Daoy (cell line): Measurements from ENCODE around the gene GTF3C2. TPM values are rescaled to one million over a fixed set of nuclear protein-coding genes. Genes with fewer than 3 reads are reported as not detected.
"Not testable (repeated sequence)": the region's sequence is repeated elsewhere in the genome, so short reads cannot be mapped to it uniquely, and the experiment has no call there.

Experiments used
- DNase-seq: peaks from one replicate; pipeline ENCODE4 v3.0.0-alpha.2; 2015; ENCODE audit warnings: low read depth
- total RNA-seq: library from RNA; depleted of rRNA; stranded (reverse); fragments of >200 nt; shearing (Covaris generic); gene quantifications from 2 replicates; pipeline ENCODE4 v1.2.3, GENCODE V29; 2014

GTF3C2 gene
- total RNA-seq, 1 experiment from 2014 or later = 49.1 TPM

- peak; percentile 97 for DNase-seq
These were observed 33.6 kb downstream of the GTF3C2 start, which contains the start of gene MPV17 for GRCh38 chr2:27322766-27323595. TSS of gene MPV17 (minus strand) at chr2:27323097. CDS start at chr2:27322517, 580 bp downstream.

DNA sequence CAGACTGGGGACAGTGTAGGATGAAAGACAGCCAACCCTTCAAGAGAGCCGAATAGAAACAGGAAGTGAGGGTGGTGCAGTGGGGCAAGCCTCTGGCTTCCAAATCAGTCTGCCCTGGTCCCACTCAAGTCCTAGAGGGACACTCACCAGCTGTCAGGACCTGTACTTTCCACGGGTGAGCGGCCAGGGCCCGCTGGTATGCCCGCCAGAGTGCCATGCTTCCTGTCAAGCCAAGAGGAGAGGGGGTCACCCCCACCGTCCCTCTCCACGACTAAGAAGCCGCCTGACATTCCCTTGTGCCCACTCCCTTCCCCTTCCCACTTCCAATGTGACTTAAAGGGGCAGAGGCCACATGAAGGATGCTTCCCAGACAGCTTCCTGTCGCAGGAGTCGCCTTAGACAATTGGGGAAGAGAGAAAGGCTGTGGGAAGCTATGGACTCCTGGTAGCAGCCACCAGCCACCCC is 34.2 kb downstream of the GTF3C2 start:
- DNase-seq = peak; percentile 28

- DNase-seq = peak; percentile 99
These were observed 35.5 kb downstream of the GTF3C2 start for GRCh38 chr2:27320958-27321543.

GRCh38 chr2:27319839-27320238 is 36.7 kb downstream of the GTF3C2 start:
- DNase-seq = not testable (repeated sequence)

DNA sequence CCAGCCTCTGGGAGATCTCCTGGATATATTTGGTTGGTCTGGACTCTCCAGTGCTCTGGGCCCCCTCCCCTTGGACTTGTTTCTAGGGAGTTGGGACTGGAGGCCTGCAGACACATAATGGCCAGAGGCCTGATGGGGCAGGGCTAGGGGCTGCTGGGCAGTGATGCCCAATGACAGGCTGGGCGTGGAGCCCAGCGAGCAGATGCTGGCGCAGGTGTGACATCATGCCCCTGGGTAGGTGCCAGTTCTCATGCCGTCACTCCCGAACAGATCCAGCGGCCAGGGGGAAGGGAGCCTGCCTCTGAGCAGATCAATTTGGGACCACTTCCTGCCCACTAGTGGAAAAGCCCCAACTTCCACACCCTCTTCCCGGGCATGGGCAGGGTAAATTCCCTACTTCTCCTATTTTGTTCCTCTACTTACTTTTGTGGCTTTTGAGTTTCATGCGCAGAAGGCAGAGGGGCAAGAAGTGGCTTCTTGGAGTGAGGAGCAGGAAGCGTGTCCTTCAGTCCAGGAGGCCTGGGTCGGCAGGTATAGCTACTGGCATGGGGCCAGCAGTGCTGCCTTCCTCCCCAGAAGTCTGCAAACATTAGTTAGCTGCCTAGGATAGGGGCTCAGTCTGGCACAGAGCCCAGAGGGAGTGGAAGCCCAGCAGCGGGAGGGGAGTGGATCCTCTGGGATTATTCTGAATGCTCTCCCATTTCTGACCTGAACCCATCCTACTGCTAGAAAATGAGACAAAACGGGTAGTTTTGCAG is 39.7 kb downstream of the GTF3C2 start:
- DNase-seq = no peak

DNA sequence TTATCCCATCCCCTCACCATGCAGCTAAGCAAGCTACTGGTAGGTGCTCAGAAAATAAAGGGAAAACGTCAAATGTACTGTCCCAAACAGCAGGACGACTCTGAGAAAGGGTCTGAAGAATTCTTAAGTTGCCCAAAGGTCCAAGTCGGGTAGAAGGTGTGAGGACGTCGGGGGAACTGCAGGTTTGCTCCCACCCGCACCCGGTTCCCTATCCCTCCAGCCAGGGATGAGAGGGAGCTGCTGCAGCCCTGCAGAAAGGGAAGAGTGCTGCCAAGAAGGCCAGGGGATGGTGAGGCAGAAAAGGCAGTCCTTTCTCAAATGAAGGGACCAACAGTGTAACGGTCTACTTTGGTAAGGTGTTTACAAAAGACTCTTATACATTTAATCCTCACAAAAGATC is 41.4 kb downstream of the GTF3C2 start:
- no peak for DNase-seq

- DNase-seq = no peak
These were observed 41.9 kb downstream of the GTF3C2 start for GRCh38 chr2:27314709-27315108.

- no peak for DNase-seq
These were observed 42.5 kb downstream of the GTF3C2 start for GRCh38 chr2:27313882-27314645.

DNA sequence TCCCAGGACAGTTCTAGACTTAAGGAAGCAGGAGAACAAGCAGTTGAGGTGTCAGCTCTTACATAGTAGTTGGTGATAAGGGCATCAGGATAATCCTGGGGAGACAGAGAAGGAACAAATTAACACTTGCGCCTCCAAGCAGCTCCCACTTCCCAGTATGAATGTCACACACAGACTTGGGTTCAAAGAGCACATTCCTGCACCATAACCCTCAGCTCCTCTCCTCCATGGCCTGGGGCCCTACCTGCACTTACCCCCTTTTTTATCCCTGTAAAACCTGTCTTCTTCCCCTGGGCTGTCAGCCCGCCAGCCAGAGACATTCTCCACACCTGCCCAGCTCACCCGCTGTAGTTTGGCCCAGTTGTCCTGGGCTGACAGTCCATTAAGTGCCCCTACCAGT is 44.4 kb downstream of the GTF3C2 start:
- DNase-seq = no peak

- no peak for DNase-seq
These were observed 46.9 kb downstream of the GTF3C2 start for GRCh38 chr2:27309651-27310050.

- DNase-seq = peak; percentile 58
These were observed 48.1 kb downstream of the GTF3C2 start, which contains the start of gene UCN for GRCh38 chr2:27308359-27308881. TSS of gene UCN (minus strand) at chr2:27308445. CDS start at chr2:27307895, 550 bp downstream.

DNA sequence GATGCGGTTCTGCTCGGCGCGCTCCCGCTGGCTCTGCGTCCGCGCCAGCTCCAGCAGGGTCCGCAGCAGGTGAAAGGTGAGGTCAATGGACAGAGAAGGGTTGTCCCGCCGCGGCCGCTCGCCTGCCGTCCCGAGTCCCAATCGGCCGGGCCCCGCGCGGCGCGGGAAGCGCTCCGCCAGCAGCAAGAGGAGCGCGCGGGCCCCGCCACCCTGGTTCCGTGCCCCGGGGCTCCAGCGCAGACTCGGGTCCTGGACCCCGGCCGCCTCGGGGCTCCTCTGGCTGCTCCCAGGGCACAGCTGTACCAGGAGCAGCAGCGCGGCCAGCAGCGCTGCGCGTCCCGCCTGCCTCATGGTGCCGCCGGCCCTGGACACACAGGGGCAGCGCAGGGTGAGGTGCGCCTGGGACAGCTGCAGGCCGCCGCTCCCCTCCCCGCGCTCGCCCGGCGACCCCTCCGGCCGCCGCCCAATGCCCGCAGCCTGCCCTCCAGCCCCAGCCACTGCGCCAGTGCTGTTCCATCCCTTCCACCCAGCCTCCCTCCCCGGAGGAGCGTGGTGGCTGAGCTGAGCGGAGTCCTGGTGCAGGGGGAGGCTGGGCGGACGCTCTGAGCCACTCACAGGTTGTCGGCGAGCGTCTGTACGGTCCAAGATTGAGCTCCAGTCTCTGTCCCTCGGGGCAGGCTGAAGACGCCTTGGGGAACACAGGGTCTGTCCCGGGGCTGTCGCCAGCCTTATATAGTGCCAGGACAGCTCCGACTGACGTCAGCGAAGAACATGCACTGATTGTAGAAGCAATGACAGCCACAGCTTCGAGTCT is 48.8 kb downstream of the GTF3C2 start:
- DNase-seq = peak; percentile 36

DNA sequence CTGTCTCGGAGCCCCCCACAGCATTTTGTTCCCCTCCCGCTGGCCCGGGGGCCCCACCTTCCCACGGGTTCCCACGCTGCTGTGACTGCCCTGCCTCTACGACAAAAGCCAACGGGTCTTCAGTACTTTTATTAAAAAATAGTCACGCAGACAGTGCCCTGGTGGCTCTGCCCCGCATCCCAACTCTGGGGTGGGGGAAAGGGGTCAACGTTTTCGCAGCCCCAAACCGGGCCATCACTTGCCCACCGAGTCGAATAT is 49.3 kb downstream of the GTF3C2 start:
- no peak for DNase-seq

DNA sequence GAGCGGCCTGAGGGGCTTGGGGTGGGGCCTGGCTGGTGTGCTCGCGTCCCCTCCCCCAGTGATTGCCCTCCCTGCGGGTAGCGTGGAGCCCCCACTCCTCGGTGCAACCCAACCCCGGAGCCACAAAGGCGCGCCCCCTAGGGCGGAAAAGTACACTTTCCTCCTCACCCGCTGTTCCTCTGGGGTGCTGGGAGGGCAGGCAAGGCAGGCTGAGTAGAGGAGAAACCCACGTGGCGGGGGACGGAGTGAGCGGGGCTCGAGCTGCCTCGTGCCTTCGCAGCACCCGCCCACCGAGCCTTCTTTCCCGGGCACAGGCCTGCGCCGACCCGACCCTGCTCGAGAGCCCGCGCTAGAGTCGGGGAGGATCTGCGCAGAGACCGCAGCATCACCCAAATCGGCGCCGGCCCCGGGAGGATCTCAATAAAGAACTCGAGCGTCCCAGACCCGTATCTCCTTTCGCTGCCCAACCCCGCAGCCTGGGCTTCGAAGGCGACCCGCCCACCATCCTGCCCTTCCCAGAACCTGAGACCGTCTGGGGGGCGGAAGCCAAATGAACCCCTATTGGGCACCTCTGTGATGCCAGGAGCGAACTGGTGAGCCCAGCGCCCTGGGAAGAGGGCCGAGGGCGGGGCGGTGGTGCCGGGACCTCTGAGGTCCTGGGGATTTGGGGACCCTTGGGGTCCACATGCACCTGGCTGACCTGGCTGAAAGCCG is 49.8 kb downstream of the GTF3C2 start:
- DNase-seq = peak; percentile 39

GRCh38 chr2:27306136-27306535 is 50.4 kb downstream of the GTF3C2 start:
- DNase-seq = no peak

GRCh38 chr2:27305516-27305915 is 51.0 kb downstream of the GTF3C2 start:
- no peak for DNase-seq

DNA sequence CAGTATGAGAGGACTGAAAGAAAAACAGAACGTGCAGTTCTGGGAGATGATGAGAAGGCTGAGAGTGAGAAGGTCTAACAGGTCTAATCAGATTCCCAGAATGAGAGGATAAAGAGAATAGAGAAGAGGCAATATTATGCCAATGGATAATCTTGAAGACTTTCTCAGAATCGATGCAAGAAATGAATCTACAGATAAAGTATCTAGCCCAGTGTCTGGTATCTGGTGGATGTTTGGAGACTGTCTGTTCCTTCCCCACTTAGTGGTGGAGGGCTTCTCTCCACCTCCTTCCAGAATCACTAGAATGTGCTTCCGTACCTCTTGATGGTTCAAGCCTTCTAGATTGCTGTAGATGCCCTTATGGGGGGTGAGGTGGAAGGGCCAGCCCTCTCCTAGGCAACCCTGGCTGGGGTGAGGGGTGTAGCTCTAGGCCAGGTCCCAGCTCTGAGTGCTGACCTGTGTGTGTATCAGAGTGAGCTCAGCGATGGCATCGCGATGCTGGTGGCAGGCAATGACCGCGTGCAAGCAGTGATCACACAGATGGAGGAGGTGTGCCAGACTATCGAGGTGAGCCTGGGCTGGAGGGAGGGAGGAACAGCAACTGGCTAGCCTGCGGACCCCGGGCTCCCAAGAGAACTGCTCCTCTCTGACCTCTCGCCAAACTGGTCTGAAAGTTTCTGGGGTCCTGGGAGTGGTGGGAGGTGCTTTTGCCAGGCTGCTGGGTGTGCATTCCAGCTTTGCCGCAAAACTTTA is 51.9 kb downstream of the GTF3C2 start:
- no peak for DNase-seq

DNA sequence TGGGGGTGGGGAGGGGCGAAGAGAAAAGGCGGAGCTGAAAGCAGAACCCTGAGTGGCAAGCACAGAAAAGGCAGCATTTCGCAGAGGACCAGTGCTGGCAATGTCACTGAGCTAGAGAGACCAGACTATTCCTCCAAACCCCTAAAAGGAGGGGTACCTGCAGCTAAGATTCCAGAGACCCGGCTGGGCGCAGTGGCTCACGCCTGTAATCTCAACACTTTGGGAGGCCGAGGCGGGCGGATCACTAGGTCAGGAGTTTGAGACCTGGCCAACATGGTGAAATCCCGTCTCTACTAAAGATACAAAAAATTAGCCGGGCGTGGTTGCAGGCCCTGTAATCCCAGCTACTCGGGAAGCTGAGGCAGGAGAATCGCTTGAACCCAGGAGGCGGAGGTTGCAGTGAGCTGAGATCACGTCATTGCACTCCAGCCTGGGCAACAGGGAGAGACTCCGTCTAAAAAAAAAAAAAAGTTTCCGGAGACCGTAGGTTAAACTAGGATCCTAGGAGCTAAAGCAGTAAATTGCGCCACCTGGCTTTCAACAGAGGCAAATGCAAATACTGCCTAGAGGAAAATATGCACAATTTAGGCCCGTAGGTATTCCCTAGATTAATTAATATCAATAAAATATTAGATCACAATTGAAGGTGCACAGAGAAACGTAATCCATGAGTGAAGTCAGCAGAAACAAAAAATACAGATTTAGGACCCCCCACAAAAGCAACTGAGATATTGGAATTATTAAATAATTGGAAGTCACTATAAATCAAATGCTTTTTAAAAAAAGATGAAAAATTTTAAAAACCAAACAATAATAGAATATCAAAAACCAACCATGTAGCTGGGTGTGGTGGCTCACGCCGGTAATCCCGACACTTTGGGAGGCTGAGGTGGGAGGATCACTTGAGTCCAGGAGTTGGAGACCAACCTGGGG is 53.2 kb downstream of the GTF3C2 start:
- DNase-seq = peak; percentile 65
